Colonic mucosa (tissue), 4 donors: Measurements from ENCODE around the gene DNMT3A. TPM values are rescaled to one million over a fixed set of nuclear protein-coding genes. Genes with fewer than 3 reads are reported as not detected.

Experiments
- DNase-seq: peaks from one replicate; pipeline ENCODE4 v3.0.0-alpha.2; 2020
- H3K27ac ChIP-seq: fragments of 200-600 bp; one replicate; pipeline ENCODE4 v1.8.0; 2021
- H3K27me3 ChIP-seq: fragments of 200-600 bp; one replicate; pipeline ENCODE4 v1.8.0; 2021
- H3K36me3 ChIP-seq: fragments of 200-600 bp; one replicate; pipeline ENCODE4 v1.8.0; 2021
- H3K4me1 ChIP-seq: fragments of 200-600 bp; one replicate; pipeline ENCODE4 v1.8.0; 2021; ENCODE audit warnings: mild to moderate bottlenecking
- H3K4me3 ChIP-seq: fragments of 200-600 bp; one replicate; pipeline ENCODE4 v1.8.0; 2021
- H3K9ac ChIP-seq, 2 donors: one replicate each; pipeline ENCODE4 v1.7.0; 2013; ENCODE audit warnings: control low read depth in 2 of 2, low read depth in 2 of 2, low read length in 2 of 2
- H3K9me3 ChIP-seq: fragments of 200-600 bp; one replicate; pipeline ENCODE4 v1.8.0; 2021
- CTCF ChIP-seq: fragments of 200-600 bp; IDR thresholded peaks from one replicate; pipeline ENCODE4 v1.8.0; 2022; ENCODE audit warnings: antibody characterized with exemption, mild to moderate bottlenecking
- intact Hi-C: fragments of 100-400 bp; cut with DNase I; formaldehyde crosslinking; loops from one replicate; pipeline ENCODE4 v1.14.1; 2022
- total RNA-seq, 2 donors: library from RNA; stranded (reverse); fragmentation: NEBNext Ultra II Directional in 1 of 2; extraction: Animal tissue kit (Norgen Biotek cat#: 25700) in 1 of 2; gene quantifications; one replicate each; pipeline ENCODE4 v1.2.1, GENCODE V29; 2021
- donor health status: healthy.
- donor health status: DM: no; HTN: no; CAD: no.
- donor health status: DM: no; HTN: no; CAD: no.

Gene DNMT3A
- total RNA-seq, 2 donors from 2014 or later = 30.8 to 44.5 TPM

GRCh38 chr2:25262288-25262687 is 79.4 kb downstream of the DNMT3A start:
- intact Hi-C loops = no loop called here
- Histone ChIP-seq H3K9me3 (no peaks in the 10 kb centered on the region), H3K4me3 (no peak overlapping the region), H3K27me3 (no peaks in the 10 kb centered on the region), H3K36me3 (no peaks in the 10 kb centered on the region), H3K4me1 (no peaks in the 10 kb centered on the region), H3K9ac (no peak overlapping the region), H3K27ac (no peak overlapping the region)
- TF ChIP-seq CTCF = no peak
- no peak for DNase-seq

- no peak for DNase-seq
- Histone ChIP-seq H3K27me3 (no peaks in the 10 kb centered on the region), H3K4me1 (no peaks in the 10 kb centered on the region), H3K36me3 (no peaks in the 10 kb centered on the region), H3K27ac (no peak overlapping the region), H3K9me3 (no peaks in the 10 kb centered on the region), H3K9ac (no peak overlapping the region), H3K4me3 (no peak overlapping the region)
- intact Hi-C loops = no loop called here
- TF ChIP-seq CTCF = no peak
Observed at GRCh38 chr2:25259737-25260124, 82.0 kb downstream of the DNMT3A start.

- Histone ChIP-seq H3K9ac (no peak overlapping the region), H3K36me3 (no peaks in the 10 kb centered on the region), H3K4me1 (no peaks in the 10 kb centered on the region), H3K4me3 (no peak overlapping the region), H3K27me3 (no peaks in the 10 kb centered on the region), H3K27ac (no peak overlapping the region), H3K9me3 (no peaks in the 10 kb centered on the region)
- intact Hi-C loops = no loop called here
- no peak for TF ChIP-seq CTCF
- no peak for DNase-seq
Observed at GRCh38 chr2:25258847-25259736, 82.6 kb downstream of the DNMT3A start.

- H3K9ac ChIP-seq = no peak overlapping the region
- TF ChIP-seq CTCF = no peak
- no peak overlapping the region for H3K4me3 ChIP-seq
- DNase-seq = no peak
- H3K4me1 ChIP-seq = no peaks in the 10 kb centered on the region
- intact Hi-C loops = no loop called here
- H3K27me3 ChIP-seq = no peaks in the 10 kb centered on the region
- H3K36me3 ChIP-seq = no peaks in the 10 kb centered on the region
- no peaks in the 10 kb centered on the region for H3K9me3 ChIP-seq
- H3K27ac ChIP-seq = no peak overlapping the region
Observed at GRCh38 chr2:25257931-25258846, 83.5 kb downstream of the DNMT3A start.

GRCh38 chr2:25257032-25257552 is 84.6 kb downstream of the DNMT3A start:
- no peak for DNase-seq
- Histone ChIP-seq H3K27me3 (no peaks in the 10 kb centered on the region), H3K9ac (no peak overlapping the region), H3K27ac (no peak overlapping the region), H3K36me3 (no peaks in the 10 kb centered on the region), H3K9me3 (no peaks in the 10 kb centered on the region), H3K4me3 (no peak overlapping the region), H3K4me1 (no peaks in the 10 kb centered on the region)
- no peak for TF ChIP-seq CTCF
- intact Hi-C loops = no loop called here
